Upper lobe of left lung (tissue), 4 donors: ENCODE measurements around the gene TPGS2.

Experiments used
- CTCF ChIP-seq, 6 experiments: fragments of 450-650 bp in 4 of 6; fragments of 200-600 bp in 2 of 6; sonication (generic) in 2 of 6; IDR thresholded peaks; one replicate each; pipeline ENCODE4 v1.5.1; 2016 to 2019; ENCODE audit warnings: antibody characterized with exemption in 6 of 6
- EP300 ChIP-seq, 4 donors: sonication (generic); formaldehyde crosslinking; IDR thresholded peaks; one replicate each; pipeline ENCODE4 v1.5.1; 2017; ENCODE audit warnings: antibody characterized with exemption in 4 of 4, control low read depth in 2 of 4
- POLR2A ChIP-seq, 4 donors: fragments of 450-650 bp; IDR thresholded peaks; one replicate each; pipeline ENCODE4 v1.5.1; 2016 to 2017; ENCODE audit warnings: antibody characterized with exemption in 4 of 4, mild to moderate bottlenecking in 2 of 4

GRCh38 chr18:36770315-36770946 is 58.4 kb downstream of the TPGS2 start:
- TF ChIP-seq CTCF (IDR thresholded peaks at IDR 0.05) (no peak), POLR2A (IDR thresholded peaks at IDR 0.05) (no peak), EP300 (IDR thresholded peaks at IDR 0.05) (no peak)
